Epidermal melanocyte (primary cell): ENCODE measurements around the gene GALNT11.

Experiments used
- DNase-seq: peaks from one replicate; pipeline ENCODE4 v3.0.0; 2011; ENCODE audit warnings: low spot score; ENCODE audit not compliant: insufficient read length

The GALNT11 gene

DNA sequence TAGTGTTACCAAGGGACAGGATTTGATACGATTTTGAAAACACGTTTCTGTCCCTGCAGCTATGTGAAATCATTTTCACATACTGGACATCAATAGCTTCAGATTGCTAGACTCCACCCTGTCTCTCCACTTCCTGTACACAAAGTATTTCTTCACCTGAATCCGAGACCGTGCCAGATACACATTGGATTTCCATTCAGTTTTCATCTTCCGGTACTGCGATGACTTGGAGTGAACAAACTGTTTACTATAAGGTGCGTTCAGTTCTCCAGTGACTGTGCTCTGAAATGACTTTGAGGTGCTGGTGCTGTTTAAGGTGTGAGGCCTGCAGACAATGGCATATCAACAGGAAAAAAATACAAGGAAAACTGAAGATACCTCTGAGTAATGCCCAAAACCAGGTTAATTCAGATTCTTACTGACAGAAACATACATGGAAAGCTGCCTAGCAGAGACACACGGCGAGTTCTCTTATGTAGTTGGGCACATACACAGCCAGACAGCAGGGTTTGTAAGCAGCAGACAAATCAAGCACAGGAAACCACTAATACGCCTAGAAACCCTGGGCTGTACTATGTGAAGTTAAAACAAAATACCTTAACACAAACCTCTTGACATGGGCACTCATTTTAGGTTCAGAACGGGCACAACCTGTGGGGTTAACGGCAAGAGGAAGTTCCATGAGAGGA, 119.2 kb downstream of the GALNT11 start:
- DNase-seq: no peak

DNA sequence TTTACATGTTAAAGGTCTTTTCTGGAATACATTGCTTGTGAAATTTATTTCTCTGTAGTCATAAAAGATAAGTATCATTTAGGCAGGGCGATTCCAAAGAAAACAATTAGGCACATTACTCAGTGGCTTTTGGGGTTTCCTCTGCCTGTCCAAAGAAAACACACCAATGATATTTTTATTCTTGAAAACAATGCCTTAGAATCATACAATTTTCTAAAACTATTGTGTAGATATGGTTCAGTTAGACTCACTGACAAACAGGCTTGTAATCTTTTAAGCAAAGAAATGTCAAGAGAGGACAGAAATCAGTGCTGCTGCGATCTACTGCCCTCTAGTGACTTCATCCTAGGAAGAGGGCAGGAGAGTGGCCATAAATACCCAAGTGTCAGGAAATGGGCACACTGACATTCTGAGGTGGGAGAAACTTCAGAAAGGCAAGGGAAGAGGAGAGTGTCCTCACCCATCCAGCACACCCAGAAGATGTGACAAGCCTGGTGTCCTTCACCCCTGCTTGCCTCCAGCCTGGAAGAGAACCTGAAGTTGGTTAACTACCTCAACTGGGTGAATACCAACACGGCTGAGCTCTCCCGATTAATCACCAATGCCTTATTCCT, 120.5 kb downstream of the GALNT11 start:
- peak; percentile 24 for DNase-seq

DNA sequence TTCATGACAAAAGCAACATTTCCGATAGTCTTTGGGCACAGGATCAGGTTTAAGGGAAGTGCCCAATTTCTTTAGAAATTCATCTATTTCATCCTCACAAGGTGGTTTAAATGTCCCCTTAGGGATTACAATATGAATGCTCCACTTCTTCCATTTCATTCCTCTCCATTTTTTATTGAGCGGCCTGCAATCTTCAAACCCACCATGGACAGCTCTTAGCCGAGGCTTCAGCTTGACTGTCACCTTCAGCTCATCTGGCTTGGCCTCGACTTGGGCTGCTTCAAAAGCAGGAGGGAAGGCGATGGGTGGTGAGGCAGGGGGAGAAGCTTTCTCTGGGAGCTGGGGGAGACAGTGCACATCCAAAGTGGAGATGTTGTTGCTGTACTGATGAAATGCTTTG, 123.2 kb downstream of the GALNT11 start:
- DNase-seq: no peak

DNA sequence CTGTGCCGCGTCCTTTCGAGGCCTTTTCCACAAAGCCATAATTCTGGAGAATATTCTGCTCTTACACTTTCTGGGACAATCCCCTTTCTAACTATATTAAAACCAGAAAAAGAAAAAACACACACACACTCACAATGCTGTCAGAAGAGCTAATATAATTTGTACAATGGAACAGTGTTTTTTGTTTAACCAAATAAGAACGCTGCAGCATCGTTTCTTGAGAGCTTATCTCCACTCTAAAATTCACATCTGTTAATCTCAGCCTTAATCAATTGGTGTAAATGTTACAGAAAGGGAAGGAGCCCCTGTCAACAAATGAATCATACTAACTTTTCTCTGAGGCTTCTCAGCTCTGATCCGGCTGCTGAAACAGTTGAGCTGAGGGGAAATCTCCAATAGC, 123.9 kb downstream of the GALNT11 start:
- DNase-seq: no peak

DNA sequence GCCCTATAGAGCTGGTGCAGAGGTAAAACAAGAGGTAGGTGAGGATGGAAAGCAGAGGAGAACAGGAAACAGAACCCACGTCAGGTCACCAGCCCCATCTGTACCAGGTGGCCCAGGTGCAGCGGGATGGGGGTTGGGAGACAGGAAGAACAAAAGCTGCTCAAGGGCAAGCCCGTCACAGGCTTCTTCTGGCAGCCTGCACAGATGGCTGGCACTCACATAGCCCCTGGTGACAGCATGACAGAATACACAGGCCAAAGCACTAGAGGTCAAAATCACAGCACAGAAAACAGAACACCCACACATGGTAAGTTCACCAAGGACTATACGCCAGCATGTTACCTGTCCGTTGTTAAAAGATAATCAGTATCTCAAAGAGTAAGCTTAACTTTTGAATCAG, 126.8 kb downstream of the GALNT11 start:
- DNase-seq: no peak

DNA sequence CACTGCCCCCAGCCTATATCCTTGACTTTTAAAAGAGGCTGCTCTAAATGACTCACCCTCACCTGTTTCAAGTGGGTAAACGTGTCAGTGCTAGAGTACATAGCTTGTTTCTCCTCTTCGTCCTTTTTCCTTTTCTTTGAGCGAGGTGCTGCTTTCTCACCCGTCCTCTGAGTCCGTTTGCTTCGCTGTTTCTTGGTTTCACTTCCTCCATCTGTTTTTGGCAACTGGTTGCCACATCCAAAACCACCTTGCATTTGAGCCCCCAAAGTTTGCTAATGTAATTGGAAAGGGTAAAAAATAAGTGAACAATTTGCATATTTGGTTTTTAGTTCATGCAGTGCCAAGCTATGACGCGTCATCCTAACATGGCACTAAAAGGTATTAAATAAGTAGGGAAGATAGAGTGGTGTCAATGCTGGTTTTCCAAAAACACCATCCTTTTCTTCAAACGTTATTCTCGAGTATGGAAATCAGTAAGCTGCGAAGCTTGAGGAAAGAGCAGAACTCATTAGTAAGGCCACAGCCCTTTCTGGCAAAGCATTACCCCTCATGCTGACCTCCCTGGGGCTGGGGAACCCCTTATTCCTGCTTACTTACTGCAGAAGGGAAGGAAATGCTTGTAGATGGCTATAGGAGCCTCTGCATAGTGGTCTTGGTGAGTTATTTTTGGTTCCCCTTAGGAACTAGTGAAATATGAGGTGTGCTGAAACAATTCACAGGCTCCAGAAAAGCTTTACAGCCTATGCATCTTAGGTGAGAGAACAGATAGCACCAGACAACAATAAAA, 133.5 kb downstream of the GALNT11 start:
- no peak for DNase-seq

DNA sequence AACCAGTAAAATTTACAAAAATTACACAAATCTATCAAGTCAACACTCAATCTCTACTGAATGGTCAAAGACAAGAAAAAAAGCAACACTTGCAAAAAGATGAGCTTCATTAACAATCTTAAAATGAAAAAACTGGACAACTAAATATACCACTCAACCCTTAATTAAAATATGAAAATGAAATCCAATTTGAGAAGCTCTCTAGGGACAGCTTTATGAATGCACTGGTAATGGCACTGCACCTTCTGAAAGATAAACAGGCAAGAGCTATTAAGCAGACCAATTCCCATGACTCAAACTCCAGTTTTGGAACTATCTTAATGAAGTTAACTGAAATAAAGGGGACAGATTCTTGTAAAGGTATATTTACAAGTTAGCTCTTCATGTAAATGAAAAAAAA, 135.7 kb downstream of the GALNT11 start:
- no peak for DNase-seq

DNA sequence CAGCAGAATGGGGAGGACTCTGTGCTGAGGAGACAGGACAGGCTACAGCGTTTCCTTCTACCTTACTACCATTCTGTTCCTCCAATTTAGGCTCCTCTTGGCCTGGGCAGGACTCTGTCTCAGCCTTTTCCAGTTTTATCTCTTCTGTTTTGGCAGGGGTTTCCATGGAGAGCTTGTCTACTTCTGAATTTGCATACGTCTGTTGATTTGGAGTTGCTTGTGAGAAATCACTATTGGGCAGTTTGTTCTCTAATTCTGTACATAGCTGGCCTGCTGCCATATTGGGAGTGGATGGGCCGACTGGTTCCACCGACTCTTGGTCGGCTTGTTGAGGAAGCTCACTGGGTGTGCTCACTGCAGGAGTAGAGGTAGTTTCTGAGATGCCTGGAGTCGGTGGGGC, 136.8 kb downstream of the GALNT11 start:
- no peak for DNase-seq
